Peyer's patch (tissue), 4 donors: ENCODE results near the gene PCYOX1L. TPM values are rescaled to one million over a fixed set of nuclear protein-coding genes. Genes with fewer than 3 reads are reported as not detected.

Source experiments
- DNase-seq, 3 donors: peaks; one replicate each; pipeline ENCODE4 v3.0.0-alpha.2; 2017 to 2019
- H3K27ac ChIP-seq, 4 donors: fragments of 200-600 bp; sonication (generic); one replicate each; pipeline ENCODE4 v1.5.1; 2016 to 2019
- H3K27me3 ChIP-seq, 2 donors: fragments of 200-600 bp; sonication (generic); one replicate each; pipeline ENCODE4 v1.5.1; 2019
- H3K36me3 ChIP-seq, 3 donors: fragments of 200-600 bp; sonication (generic); one replicate each; pipeline ENCODE4 v1.5.1; 2016 to 2019
- H3K4me1 ChIP-seq, 4 donors: fragments of 200-600 bp; sonication (generic); one replicate each; pipeline ENCODE4 v1.5.1; 2016 to 2019
- H3K4me3 ChIP-seq, 4 donors: fragments of 200-600 bp; sonication (generic); 1 replicate in 3 of 4; 2 replicates in 1 of 4; pipeline ENCODE4 v1.5.1; 2016 to 2019; ENCODE audit warnings: mild to moderate bottlenecking in 1 of 4
- H3K9me3 ChIP-seq, 4 donors: fragments of 200-600 bp; sonication (generic); one replicate each; pipeline ENCODE4 v1.5.1; 2016 to 2019; ENCODE audit warnings: mild to moderate bottlenecking in 1 of 4
- CTCF ChIP-seq, 6 experiments: fragments of 450-650 bp in 4 of 6; fragments of 200-600 bp in 2 of 6; sonication (generic) in 1 of 6; IDR thresholded peaks; one replicate each; pipeline ENCODE4 v1.5.1; 2017 to 2019; ENCODE audit warnings: antibody characterized with exemption in 6 of 6, mild to moderate bottlenecking in 3 of 6, moderate library complexity in 1 of 6
- POLR2A ChIP-seq, 2 donors: fragments of 450-650 bp; IDR thresholded peaks; one replicate each; pipeline ENCODE4 v1.5.1; 2017; ENCODE audit warnings: antibody characterized with exemption in 2 of 2, mild to moderate bottlenecking in 2 of 2, moderate library complexity in 2 of 2
- total RNA-seq, 4 donors: library from RNA; depleted of rRNA; stranded (reverse); fragments of >200 nt; gene quantifications; one replicate each; pipeline ENCODE4 v1.1.0, GENCODE V29; 2016

The PCYOX1L gene
- total RNA-seq, 4 donors from 2014 or later: 5.2 to 12.4 (median 6.3) TPM

DNA sequence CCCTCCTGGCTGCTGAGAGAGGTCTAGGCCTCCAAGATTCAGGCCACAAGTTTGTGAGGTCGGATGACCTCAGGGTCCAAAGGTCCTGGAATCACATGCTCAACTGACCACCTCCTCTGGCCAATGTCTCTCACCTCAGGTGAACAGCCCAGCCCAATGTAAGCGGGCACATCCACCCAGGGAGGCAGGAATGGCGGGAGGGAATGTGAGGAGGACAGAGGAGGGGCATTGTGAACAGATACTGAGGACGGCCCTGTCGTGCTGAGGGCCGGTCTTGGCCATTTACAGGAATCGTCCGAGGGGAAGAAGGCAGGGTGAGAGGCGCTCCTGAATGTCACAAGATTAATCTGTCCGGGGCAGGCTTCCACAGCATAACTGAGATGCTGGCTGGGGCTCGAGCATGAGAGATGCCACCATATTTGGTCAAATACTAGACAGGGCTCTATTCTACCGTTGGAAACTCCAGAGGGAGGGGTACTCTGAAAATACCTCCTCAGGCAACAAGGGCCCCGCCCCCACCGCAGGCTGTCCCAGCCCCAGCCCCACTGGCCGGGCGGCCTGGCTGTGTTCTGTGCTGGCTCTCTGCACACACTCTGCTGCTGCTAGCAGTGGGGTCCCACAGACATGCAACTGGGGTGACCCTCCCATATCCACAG is 22.7 kb downstream of the PCYOX1L start:
- no peak for TF ChIP-seq POLR2A (IDR thresholded peaks at IDR 0.05)
- no peak for TF ChIP-seq CTCF (IDR thresholded peaks at IDR 0.05)
- H3K9me3 ChIP-seq: no peaks in the 10 kb centered on the region
- peaks cover 0 to 5% (median 0%) of the 10 kb centered on the region in 4 donors for H3K4me1 ChIP-seq
- H3K27ac ChIP-seq: peak overlapping the region; percentile 20 to 80 (median 58)
- no peaks in the 10 kb centered on the region for H3K36me3 ChIP-seq
- DNase-seq: no peak
- no peak overlapping the region for H3K4me3 ChIP-seq
- no peaks in the 10 kb centered on the region for H3K27me3 ChIP-seq

GRCh38 chr5:149381261-149381985 is 23.6 kb downstream of the PCYOX1L start:
- Histone ChIP-seq H3K9me3 (no peaks in the 10 kb centered on the region), H3K36me3 (no peaks in the 10 kb centered on the region), H3K4me3 (peak overlapping the region in 1 of 4 donors; percentile 8), H3K4me1 (peaks cover 0 to 12% (median 0%) of the 10 kb centered on the region in 4 donors), H3K27ac (peak overlapping the region; percentile 20 to 80 (median 58)), H3K27me3 (no peaks in the 10 kb centered on the region)
- no peak for DNase-seq
- TF ChIP-seq POLR2A (IDR thresholded peaks at IDR 0.05) (no peak), CTCF (IDR thresholded peaks at IDR 0.05) (no peak)

GRCh38 chr5:149381986-149382338 is 24.1 kb downstream of the PCYOX1L start:
- Histone ChIP-seq H3K27ac (peak overlapping the region in 3 of 4 donors; percentile 20 to 80 (median 68)), H3K4me3 (peak overlapping the region in 1 of 4 donors; percentile 8), H3K4me1 (peaks cover 0 to 12% (median 0%) of the 10 kb centered on the region in 4 donors), H3K36me3 (no peaks in the 10 kb centered on the region), H3K27me3 (no peaks in the 10 kb centered on the region), H3K9me3 (no peaks in the 10 kb centered on the region)
- DNase-seq: peak; percentile 56 to 89 (median 84)
- no peak for TF ChIP-seq POLR2A (IDR thresholded peaks at IDR 0.05)
- peak; percentile 71 to 87 (median 86) for TF ChIP-seq CTCF (IDR thresholded peaks at IDR 0.05)

- TF ChIP-seq POLR2A (IDR thresholded peaks at IDR 0.05): no peak
- no peak for TF ChIP-seq CTCF (IDR thresholded peaks at IDR 0.05)
- H3K9me3 ChIP-seq: no peaks in the 10 kb centered on the region
- peak overlapping the region in 1 of 4 donors; percentile 8 for H3K4me3 ChIP-seq
- no peak for DNase-seq
- H3K27me3 ChIP-seq: no peaks in the 10 kb centered on the region
- no peaks in the 10 kb centered on the region for H3K36me3 ChIP-seq
- H3K27ac ChIP-seq: peak overlapping the region; percentile 20 to 80 (median 52)
- peaks cover 0 to 12% (median 0%) of the 10 kb centered on the region in 4 donors for H3K4me1 ChIP-seq
These were observed 24.8 kb downstream of the PCYOX1L start for GRCh38 chr5:149382517-149383220.

GRCh38 chr5:149383399-149383798 is 25.6 kb downstream of the PCYOX1L start:
- no peaks in the 10 kb centered on the region for H3K9me3 ChIP-seq
- no peaks in the 10 kb centered on the region for H3K27me3 ChIP-seq
- no peaks in the 10 kb centered on the region for H3K36me3 ChIP-seq
- H3K4me1 ChIP-seq: peaks cover 0 to 12% (median 0%) of the 10 kb centered on the region in 4 donors
- no peak overlapping the region for H3K4me3 ChIP-seq
- TF ChIP-seq CTCF (IDR thresholded peaks at IDR 0.05): no peak
- no peak for TF ChIP-seq POLR2A (IDR thresholded peaks at IDR 0.05)
- DNase-seq: no peak
- peak overlapping the region; percentile 36 to 80 (median 56) for H3K27ac ChIP-seq
